ENCODE measurements around the gene OR4M1. TPM values are rescaled to one million over a fixed set of nuclear protein-coding genes. Genes with fewer than 3 reads are reported as not detected.
"Not testable (repeated sequence)": the region's sequence is repeated elsewhere in the genome, so short reads cannot be mapped to it uniquely, and the experiment has no call there.

The OR4M1 gene
- total and polyA plus RNA-seq, 2 donors (not counting 1 experiment from before 2014, with no cell fraction given), result not detected

- no CpG with 5 or more reads among the region's 1 CpG for WGBS (ENCODE audit: insufficient coverage)
- DNase-seq (no peak), ATAC-seq (ENCODE audit: low read depth) (no peak)
- no peak overlapping the region for H3K27ac Mint-ChIP-seq
- POLR2A ChIA-PET, result no interaction called here
- Histone ChIP-seq H3K4me1 (ENCODE audit: control insufficient read depth in 2 of 2, insufficient read depth in 2 of 2, low read length in 2 of 2) (no peaks in the 10 kb centered on the region), H3K79me2 (ENCODE audit: control insufficient read depth, insufficient read depth, low read length) (no peaks in the 10 kb centered on the region), H3K36me3 (replicated peaks in 1 of 2; ENCODE audit: control extremely low read depth in 1 of 2, control insufficient read depth in 1 of 2, extremely low read depth in 1 of 2, insufficient read depth in 2 of 2, low read length in 1 of 2) (no peaks in the 10 kb centered on the region), H3K9me3 (ENCODE audit: control extremely low read depth in 1 of 3, control insufficient read depth in 2 of 3, insufficient read depth in 1 of 3, low read length in 2 of 3) (peaks cover 1 to 12% (median 11%) of the 10 kb centered on the region in 3 donors), H3K4me3 (ENCODE audit: control extremely low read depth in 1 of 5, extremely low read depth in 1 of 5, insufficient read depth in 1 of 5, low read depth in 2 of 5, low read length in 4 of 5) (no peak overlapping the region), H3K4me2 (replicated peaks; ENCODE audit: low read depth, low read length, poor library complexity, severe bottlenecking) (no peak overlapping the region), H4K20me1 (ENCODE audit: control insufficient read depth, insufficient read depth, low read length, poor library complexity, severe bottlenecking) (no peaks in the 10 kb centered on the region), H3K9ac (ENCODE audit: low read length) (no peak overlapping the region), H2AFZ (ENCODE audit: insufficient read depth, low read depth, low read length, poor library complexity, severe bottlenecking) (no peak overlapping the region), H3K27ac (ENCODE audit: low read length in 2 of 2) (no peak overlapping the region), H3K27me3 (replicated peaks in 1 of 4; ENCODE audit: control extremely low read depth in 1 of 4, control insufficient read depth in 3 of 4, insufficient read depth in 4 of 4, low read length in 3 of 4) (peaks cover 0 to 5% (median 0%) of the 10 kb centered on the region in 4 experiments)
- CTCF ChIA-PET, result no interaction called here
- no peaks in the 10 kb centered on the region for H3K27me3 Mint-ChIP-seq
- peaks cover 3% of the 10 kb centered on the region for H3K9me3 Mint-ChIP-seq (ENCODE audit: insufficient read depth)
- intact Hi-C loops (cut with micrococcal nuclease), result no loop called here
- no peaks in the 10 kb centered on the region for H3K4me1 Mint-ChIP-seq
- no peak for TF ChIP-seq EZH2 (IDR thresholded peaks at IDR 0.05; ENCODE audit: borderline replicate concordance, insufficient read depth, low read depth, low read length, poor library complexity, severe bottlenecking)
- TF ChIP-seq, protein P1, sequence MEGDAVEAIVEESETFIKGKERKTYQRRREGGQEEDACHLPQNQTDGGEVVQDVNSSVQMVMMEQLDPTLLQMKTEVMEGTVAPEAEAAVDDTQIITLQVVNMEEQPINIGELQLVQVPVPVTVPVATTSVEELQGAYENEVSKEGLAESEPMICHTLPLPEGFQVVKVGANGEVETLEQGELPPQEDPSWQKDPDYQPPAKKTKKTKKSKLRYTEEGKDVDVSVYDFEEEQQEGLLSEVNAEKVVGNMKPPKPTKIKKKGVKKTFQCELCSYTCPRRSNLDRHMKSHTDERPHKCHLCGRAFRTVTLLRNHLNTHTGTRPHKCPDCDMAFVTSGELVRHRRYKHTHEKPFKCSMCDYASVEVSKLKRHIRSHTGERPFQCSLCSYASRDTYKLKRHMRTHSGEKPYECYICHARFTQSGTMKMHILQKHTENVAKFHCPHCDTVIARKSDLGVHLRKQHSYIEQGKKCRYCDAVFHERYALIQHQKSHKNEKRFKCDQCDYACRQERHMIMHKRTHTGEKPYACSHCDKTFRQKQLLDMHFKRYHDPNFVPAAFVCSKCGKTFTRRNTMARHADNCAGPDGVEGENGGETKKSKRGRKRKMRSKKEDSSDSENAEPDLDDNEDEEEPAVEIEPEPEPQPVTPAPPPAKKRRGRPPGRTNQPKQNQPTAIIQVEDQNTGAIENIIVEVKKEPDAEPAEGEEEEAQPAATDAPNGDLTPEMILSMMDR (IDR thresholded peaks at IDR 0.05), result no peak
- H3K4me3 Mint-ChIP-seq, result no peak overlapping the region
Measured at GRCh38 chr14:19775587-19775986, 2.3 kb downstream of the OR4M1 start.

- H3K27ac ChIP-seq (ENCODE audit: low read length in 2 of 2); H3K79me2 ChIP-seq (ENCODE audit: control insufficient read depth, insufficient read depth, low read length); H3K9me3 ChIP-seq (ENCODE audit: control extremely low read depth in 1 of 3, control insufficient read depth in 2 of 3, insufficient read depth in 1 of 3, low read length in 2 of 3); CTCF ChIA-PET; intact Hi-C loops (cut with micrococcal nuclease); H3K9ac ChIP-seq (ENCODE audit: low read length); H4K20me1 ChIP-seq (ENCODE audit: control insufficient read depth, insufficient read depth, low read length, poor library complexity, severe bottlenecking); DNase-seq; H3K4me3 ChIP-seq (ENCODE audit: control extremely low read depth in 1 of 5, extremely low read depth in 1 of 5, insufficient read depth in 1 of 5, low read depth in 2 of 5, low read length in 4 of 5); POLR2A ChIA-PET; H3K4me2 ChIP-seq (replicated peaks; ENCODE audit: low read depth, low read length, poor library complexity, severe bottlenecking); ATAC-seq (ENCODE audit: low read depth); H3K27me3 ChIP-seq (replicated peaks in 1 of 4; ENCODE audit: control extremely low read depth in 1 of 4, control insufficient read depth in 3 of 4, insufficient read depth in 4 of 4, low read length in 3 of 4); H3K4me3 Mint-ChIP-seq; H3K27me3 Mint-ChIP-seq; H3K4me1 ChIP-seq (ENCODE audit: control insufficient read depth in 2 of 2, insufficient read depth in 2 of 2, low read length in 2 of 2); H3K27ac Mint-ChIP-seq; H3K36me3 ChIP-seq (replicated peaks in 1 of 2; ENCODE audit: control extremely low read depth in 1 of 2, control insufficient read depth in 1 of 2, extremely low read depth in 1 of 2, insufficient read depth in 2 of 2, low read length in 1 of 2); H3K4me1 Mint-ChIP-seq; H2AFZ ChIP-seq (ENCODE audit: insufficient read depth, low read depth, low read length, poor library complexity, severe bottlenecking); H3K9me3 Mint-ChIP-seq (ENCODE audit: insufficient read depth): not testable (repeated sequence)
- WGBS (ENCODE audit: insufficient coverage), result 83% methylated on average over 15 of the region's 16 CpGs
Measured at GRCh38 chr14:19785848-19786247, 12.5 kb downstream of the OR4M1 start.

- H4K20me1 ChIP-seq (ENCODE audit: control insufficient read depth, insufficient read depth, low read length, poor library complexity, severe bottlenecking); H3K36me3 ChIP-seq (replicated peaks in 1 of 2; ENCODE audit: control extremely low read depth in 1 of 2, control insufficient read depth in 1 of 2, extremely low read depth in 1 of 2, insufficient read depth in 2 of 2, low read length in 1 of 2); H3K27ac Mint-ChIP-seq; CTCF ChIA-PET; ATAC-seq (ENCODE audit: low read depth); H3K4me3 Mint-ChIP-seq; H3K4me1 Mint-ChIP-seq; intact Hi-C loops (cut with micrococcal nuclease); H3K9ac ChIP-seq (ENCODE audit: low read length); H3K4me1 ChIP-seq (ENCODE audit: control insufficient read depth in 2 of 2, insufficient read depth in 2 of 2, low read length in 2 of 2); H3K4me2 ChIP-seq (replicated peaks; ENCODE audit: low read depth, low read length, poor library complexity, severe bottlenecking); H2AFZ ChIP-seq (ENCODE audit: insufficient read depth, low read depth, low read length, poor library complexity, severe bottlenecking); H3K27ac ChIP-seq (ENCODE audit: low read length in 2 of 2); H3K27me3 Mint-ChIP-seq; DNase-seq; H3K79me2 ChIP-seq (ENCODE audit: control insufficient read depth, insufficient read depth, low read length); H3K27me3 ChIP-seq (replicated peaks in 1 of 4; ENCODE audit: control extremely low read depth in 1 of 4, control insufficient read depth in 3 of 4, insufficient read depth in 4 of 4, low read length in 3 of 4); H3K9me3 ChIP-seq (ENCODE audit: control extremely low read depth in 1 of 3, control insufficient read depth in 2 of 3, insufficient read depth in 1 of 3, low read length in 2 of 3); H3K4me3 ChIP-seq (ENCODE audit: control extremely low read depth in 1 of 5, extremely low read depth in 1 of 5, insufficient read depth in 1 of 5, low read depth in 2 of 5, low read length in 4 of 5); H3K9me3 Mint-ChIP-seq (ENCODE audit: insufficient read depth); POLR2A ChIA-PET: not testable (repeated sequence)
- 75% methylated on average over 3 of the region's 6 CpGs for WGBS (ENCODE audit: insufficient coverage)
Measured at GRCh38 chr14:19787318-19787717, 14.0 kb downstream of the OR4M1 start.
